Mucosa of descending colon (tissue), 3 donors: ENCODE data around the gene AGAP1. TPM values are rescaled to one million over a fixed set of nuclear protein-coding genes. Genes with fewer than 3 reads are reported as not detected.
A peak's percentile ranks its signal among the peaks of the same experiment; 100 is the strongest.

Source experiments
- ATAC-seq: fragments of 200-7000 bp; cut with Tn5 transposase; one replicate; pipeline ENCODE4 v1.9.1; 2020; ENCODE audit warnings: mild to moderate bottlenecking, moderate library complexity
- DNase-seq, 3 donors: peaks; one replicate each; pipeline ENCODE4 v3.0.0-alpha.2; 2020
- H3K36me3 ChIP-seq: fragments of 200-600 bp; one replicate; pipeline ENCODE4 v1.8.0; 2021; ENCODE audit warnings: low read depth, mild to moderate bottlenecking
- H3K4me1 ChIP-seq: fragments of 200-600 bp; one replicate; pipeline ENCODE4 v1.8.0; 2021; ENCODE audit warnings: low read depth, mild to moderate bottlenecking
- H3K4me3 ChIP-seq: fragments of 200-600 bp; one replicate; pipeline ENCODE4 v1.8.0; 2021; ENCODE audit warnings: mild to moderate bottlenecking
- H3K9me3 ChIP-seq: fragments of 200-600 bp; one replicate; pipeline ENCODE4 v1.8.0; 2021; ENCODE audit warnings: mild to moderate bottlenecking
- CTCF ChIP-seq: fragments of 200-600 bp; IDR thresholded peaks from one replicate; pipeline ENCODE4 v1.8.0; 2022; ENCODE audit warnings: antibody characterized with exemption, mild to moderate bottlenecking
- intact Hi-C, 2 donors: fragments of 100-400 bp; cut with DNase I in 1 of 2; cut with micrococcal nuclease in 1 of 2; formaldehyde crosslinking; loops; one replicate each; pipeline versions ENCODE4 v1.11.0 to v1.11.1; 2022; cut with DNase I, micrococcal nuclease
- total RNA-seq, 3 donors: library from RNA; stranded (reverse); fragmentation: NEBNext Ultra II Directional in 2 of 3; extraction: Animal tissue kit (Norgen Biotek cat#: 25700) in 2 of 3; gene quantifications; one replicate each; pipeline versions ENCODE4 v1.2.1 to v1.2.4, GENCODE V29; 2021 to 2023
- donor health status: DM: no; HTN: no; CAD: no; lungs with moderate emphysema.
- donor health status: DM: no; HTN: no; CAD: no.
- donor health status: DM: no; HTN: yes; CAD: no.

The AGAP1 gene
- total RNA-seq, 3 donors from 2014 or later = 68.1 to 112 (median 88.9) TPM

GRCh38 chr2:235669269-235669831 lies 175.5 kb downstream of the AGAP1 start:
- Histone ChIP-seq H3K4me1 (peaks cover 17% of the 10 kb centered on the region), H3K4me3 (peak overlapping the region; percentile 24), H3K36me3 (no peaks in the 10 kb centered on the region), H3K9me3 (no peaks in the 10 kb centered on the region)
- intact Hi-C loops = no loop called here
- peak; percentile 79 to 85 (median 79) for DNase-seq
- no peak for TF ChIP-seq CTCF
- ATAC-seq = peak; percentile 87

- H3K4me3 ChIP-seq = peak overlapping the region; percentile 24
- no peaks in the 10 kb centered on the region for H3K36me3 ChIP-seq
- H3K4me1 ChIP-seq = peaks cover 14% of the 10 kb centered on the region
- intact Hi-C loops = loop anchor here (5.0 to 10.0 kb wide), 3 partner anchors 65 to 75 kb away; no protein-coding TSS in a partner anchor
- TF ChIP-seq CTCF = peak; percentile 57
- DNase-seq (peak; percentile 67 to 76 (median 69)), ATAC-seq (peak; percentile 79)
- H3K9me3 ChIP-seq = no peaks in the 10 kb centered on the region
These were observed 176.4 kb downstream of the AGAP1 start for GRCh38 chr2:235669983-235670962.

- intact Hi-C loops = loop anchor here (5.0 to 10.0 kb wide), 3 partner anchors 66 to 74 kb away; no protein-coding TSS in a partner anchor
- no peak for ATAC-seq
- H3K4me3 ChIP-seq = no peak overlapping the region
- no peaks in the 10 kb centered on the region for H3K9me3 ChIP-seq
- peaks cover 5% of the 10 kb centered on the region for H3K4me1 ChIP-seq
- peak in 1 of 3 donors; percentile 48 for DNase-seq
- no peak for TF ChIP-seq CTCF
- H3K36me3 ChIP-seq = no peaks in the 10 kb centered on the region
These were observed 177.3 kb downstream of the AGAP1 start for GRCh38 chr2:235670974-235671787.

- Histone ChIP-seq H3K36me3 (no peaks in the 10 kb centered on the region), H3K9me3 (no peaks in the 10 kb centered on the region), H3K4me1 (peaks cover 4% of the 10 kb centered on the region), H3K4me3 (no peak overlapping the region)
- no peak for DNase-seq
- intact Hi-C loops = loop anchor here (5.0 to 10.0 kb wide), 3 partner anchors 68 to 75 kb away; no protein-coding TSS in a partner anchor
- no peak for ATAC-seq
- no peak for TF ChIP-seq CTCF
These were observed 178.9 kb downstream of the AGAP1 start for GRCh38 chr2:235672720-235673119.

- H3K36me3 ChIP-seq = no peaks in the 10 kb centered on the region
- ATAC-seq (no peak), DNase-seq (no peak)
- no peak overlapping the region for H3K4me3 ChIP-seq
- peaks cover 4% of the 10 kb centered on the region for H3K4me1 ChIP-seq
- TF ChIP-seq CTCF = no peak
- intact Hi-C loops = loop anchor here (5.0 to 10.0 kb wide), 3 partner anchors 69 to 77 kb away; no protein-coding TSS in a partner anchor
- H3K9me3 ChIP-seq = no peaks in the 10 kb centered on the region
These were observed 180.3 kb downstream of the AGAP1 start for GRCh38 chr2:235674146-235674545.
